GM19324 (cell line): Measurements from ENCODE around the gene IDI2.
"Not testable (repeated sequence)": the region's sequence is repeated elsewhere in the genome, so short reads cannot be mapped to it uniquely, and the experiment has no call there.

ENCODE experiments used
- ATAC-seq: cut with Tn5 transposase; IDR thresholded peaks from one replicate; pipeline ENCODE4 v1.9.1; 2021; ENCODE audit warnings: mild to moderate bottlenecking, moderate library complexity; ENCODE audit not compliant: unreplicated experiment, low FRiP score

Gene IDI2

GRCh38 chr10:1009947-1010346, 15.7 kb downstream of the IDI2 start:
- ATAC-seq, result not testable (repeated sequence)

- no peak for ATAC-seq
Observed at GRCh38 chr10:1009071-1009494, 16.6 kb downstream of the IDI2 start.

- ATAC-seq, result no peak
Observed at GRCh38 chr10:1007583-1007982, 18.1 kb downstream of the IDI2 start.

GRCh38 chr10:1006573-1006972, 19.1 kb downstream of the IDI2 start:
- ATAC-seq, result no peak

GRCh38 chr10:1003884-1004670, 21.6 kb downstream of the IDI2 start:
- ATAC-seq, result no peak

GRCh38 chr10:1002425-1003006, 23.1 kb downstream of the IDI2 start:
- no peak for ATAC-seq

GRCh38 chr10:997266-998022, 28.2 kb downstream of the IDI2 start:
- ATAC-seq, result no peak

GRCh38 chr10:996031-996430, 29.6 kb downstream of the IDI2 start:
- no peak for ATAC-seq

GRCh38 chr10:995559-995926, 30.1 kb downstream of the IDI2 start:
- ATAC-seq, result no peak

GRCh38 chr10:994836-995558, 30.7 kb downstream of the IDI2 start:
- no peak for ATAC-seq

- no peak for ATAC-seq
Observed at GRCh38 chr10:992871-993270, 32.8 kb downstream of the IDI2 start.

- ATAC-seq, result no peak
Observed at GRCh38 chr10:992467-992866, 33.2 kb downstream of the IDI2 start.

GRCh38 chr10:990808-991207, 34.9 kb downstream of the IDI2 start:
- ATAC-seq, result no peak

- no peak for ATAC-seq
Observed at GRCh38 chr10:988667-989545, 36.8 kb downstream of the IDI2 start.

GRCh38 chr10:987870-988666, 37.6 kb downstream of the IDI2 start, which contains the start of gene GTPBP4:
Gene GTPBP4, plus strand, starts transcription at chr10:988434. Its CDS starts 46 bp downstream, at chr10:988480.
- peak; percentile 98 for ATAC-seq

GRCh38 chr10:987620-987869, 38.1 kb downstream of the IDI2 start:
- no peak for ATAC-seq

GRCh38 chr10:986881-987619, 38.6 kb downstream of the IDI2 start:
- no peak for ATAC-seq

GRCh38 chr10:986137-986825, 39.4 kb downstream of the IDI2 start:
- ATAC-seq, result no peak
